Measurements from ENCODE around the gene LMO1.

The LMO1 gene

DNA sequence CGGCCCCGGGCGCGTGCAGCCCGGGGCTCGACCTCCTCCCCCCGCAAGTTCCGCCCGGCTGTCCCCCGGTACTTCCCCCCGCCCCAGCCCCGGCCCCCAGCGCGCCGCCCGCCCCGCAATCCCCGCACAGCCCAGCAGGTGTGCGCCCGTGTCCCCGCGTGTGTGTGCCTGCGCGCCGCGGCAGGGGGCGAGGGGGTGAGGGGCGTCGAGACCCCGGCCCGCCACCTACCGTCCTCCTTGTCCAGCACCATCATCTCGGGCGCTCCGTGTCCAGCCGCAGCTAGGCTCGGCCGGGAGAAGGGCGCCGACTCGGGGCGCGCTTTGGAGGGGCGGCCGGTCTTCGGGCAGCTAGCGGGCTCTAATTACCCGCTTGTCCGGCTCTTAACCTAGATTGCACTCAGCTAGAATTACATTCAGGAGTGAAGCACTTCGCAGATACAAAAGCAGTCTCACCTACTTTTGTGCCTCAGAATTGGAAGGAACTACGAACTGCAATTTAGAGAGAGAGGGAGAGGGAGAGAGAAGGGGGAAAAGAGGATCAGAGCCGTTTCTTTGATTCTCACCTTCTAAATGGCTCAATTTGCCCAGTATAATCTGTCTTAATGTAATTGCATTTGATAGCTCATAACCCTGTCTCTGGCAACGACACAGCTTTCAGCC is 439 bp downstream of the LMO1 start:
- TF ChIP-seq, protein P1, sequence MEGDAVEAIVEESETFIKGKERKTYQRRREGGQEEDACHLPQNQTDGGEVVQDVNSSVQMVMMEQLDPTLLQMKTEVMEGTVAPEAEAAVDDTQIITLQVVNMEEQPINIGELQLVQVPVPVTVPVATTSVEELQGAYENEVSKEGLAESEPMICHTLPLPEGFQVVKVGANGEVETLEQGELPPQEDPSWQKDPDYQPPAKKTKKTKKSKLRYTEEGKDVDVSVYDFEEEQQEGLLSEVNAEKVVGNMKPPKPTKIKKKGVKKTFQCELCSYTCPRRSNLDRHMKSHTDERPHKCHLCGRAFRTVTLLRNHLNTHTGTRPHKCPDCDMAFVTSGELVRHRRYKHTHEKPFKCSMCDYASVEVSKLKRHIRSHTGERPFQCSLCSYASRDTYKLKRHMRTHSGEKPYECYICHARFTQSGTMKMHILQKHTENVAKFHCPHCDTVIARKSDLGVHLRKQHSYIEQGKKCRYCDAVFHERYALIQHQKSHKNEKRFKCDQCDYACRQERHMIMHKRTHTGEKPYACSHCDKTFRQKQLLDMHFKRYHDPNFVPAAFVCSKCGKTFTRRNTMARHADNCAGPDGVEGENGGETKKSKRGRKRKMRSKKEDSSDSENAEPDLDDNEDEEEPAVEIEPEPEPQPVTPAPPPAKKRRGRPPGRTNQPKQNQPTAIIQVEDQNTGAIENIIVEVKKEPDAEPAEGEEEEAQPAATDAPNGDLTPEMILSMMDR (conservative IDR thresholded peaks at IDR 0.05), result 0 out of 2 replicates have a peak, but pooled peaks have one; percentile 66
- no peak for TF ChIP-seq ZFX (IDR thresholded peaks at IDR 0.05)
- no peak overlapping the region for H3K27ac ChIP-seq

DNA sequence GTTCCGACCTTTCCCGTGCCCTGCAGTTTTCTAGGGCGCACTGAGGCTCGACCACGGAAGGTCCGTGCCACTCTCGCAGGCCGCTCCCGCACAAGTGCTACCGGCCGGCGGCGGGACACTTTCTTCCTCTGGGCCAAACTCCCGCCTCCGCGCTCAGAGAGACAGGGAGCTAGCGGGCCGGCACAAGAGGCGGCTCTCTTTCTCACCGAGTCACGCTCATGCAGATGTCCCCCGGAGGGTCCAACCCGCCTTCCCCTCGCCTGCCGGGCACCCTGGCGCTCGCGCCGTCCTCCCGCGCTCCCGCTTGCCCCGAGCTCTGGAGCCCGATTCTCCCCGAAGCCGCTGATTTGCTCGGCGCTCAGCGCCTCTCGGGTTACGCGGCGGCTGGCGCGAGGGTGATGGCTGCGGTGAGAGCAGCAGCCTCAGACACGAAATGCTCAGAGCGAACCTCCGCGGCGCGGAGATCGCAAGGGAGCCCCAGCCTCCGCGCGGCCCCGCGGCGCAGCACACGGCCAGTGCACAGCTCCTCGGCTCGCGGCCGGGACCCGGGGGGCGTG is 1.0 kb downstream of the LMO1 start:
- no peak for TF ChIP-seq ZFX (IDR thresholded peaks at IDR 0.05)
- TF ChIP-seq, protein P1 (conservative IDR thresholded peaks at IDR 0.05), result no peak
- no peak overlapping the region for H3K27ac ChIP-seq

DNA sequence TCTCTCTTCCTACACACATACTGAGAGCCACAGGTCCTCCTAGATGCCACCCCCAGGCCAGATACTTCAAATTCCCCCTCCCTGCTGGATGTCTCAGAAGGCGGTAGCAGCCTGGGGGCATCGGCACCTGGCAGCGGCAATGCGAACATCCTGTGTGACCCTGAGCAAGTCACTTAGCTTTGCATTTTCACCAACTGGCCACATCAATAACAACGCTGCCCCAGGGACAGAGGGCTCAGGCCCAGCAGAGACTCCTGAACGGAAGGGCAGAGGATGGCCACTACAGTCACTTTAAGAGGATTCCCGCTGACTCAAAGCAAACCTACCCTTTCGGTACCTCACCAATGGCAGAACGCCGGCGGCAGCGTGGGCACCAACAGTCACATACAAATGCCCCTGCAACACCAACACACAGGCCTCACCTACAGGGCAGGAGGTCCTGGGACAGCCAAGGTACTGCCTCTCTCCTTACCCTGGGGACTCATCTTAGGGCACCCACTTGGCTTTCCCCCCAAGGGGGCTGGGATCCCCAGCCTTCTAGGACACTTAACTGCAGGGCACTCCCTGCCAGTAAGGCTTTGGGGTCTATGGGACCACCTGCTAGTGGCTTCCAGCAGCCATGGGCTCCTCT is 1.6 kb downstream of the LMO1 start:
- H3K27ac ChIP-seq, result no peak overlapping the region
- TF ChIP-seq, protein P1 (conservative IDR thresholded peaks at IDR 0.05), result no peak
- no peak for TF ChIP-seq ZFX (IDR thresholded peaks at IDR 0.05)

DNA sequence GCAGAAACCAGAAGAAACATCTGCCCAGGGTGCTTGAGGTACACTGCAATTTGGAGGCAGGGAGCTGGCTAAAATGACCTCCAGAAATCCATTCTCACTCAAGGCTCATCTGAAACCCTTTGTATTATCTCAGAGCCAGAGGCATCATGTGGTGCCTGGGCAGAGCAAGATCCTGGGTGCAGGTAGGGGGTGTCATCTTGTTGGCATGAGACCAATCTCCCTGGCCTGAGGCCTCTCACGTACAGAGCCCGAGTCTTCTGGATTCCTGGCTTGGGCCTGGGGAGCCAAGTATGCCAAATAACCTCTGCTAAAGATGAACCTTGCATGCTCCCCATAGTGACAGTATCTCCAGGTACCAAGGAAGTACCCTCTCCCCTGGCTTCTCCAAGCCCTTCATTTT is 2.4 kb downstream of the LMO1 start:
- TF ChIP-seq, protein P1 (conservative IDR thresholded peaks at IDR 0.05), result no peak
- no peak for TF ChIP-seq ZFX (IDR thresholded peaks at IDR 0.05)

DNA sequence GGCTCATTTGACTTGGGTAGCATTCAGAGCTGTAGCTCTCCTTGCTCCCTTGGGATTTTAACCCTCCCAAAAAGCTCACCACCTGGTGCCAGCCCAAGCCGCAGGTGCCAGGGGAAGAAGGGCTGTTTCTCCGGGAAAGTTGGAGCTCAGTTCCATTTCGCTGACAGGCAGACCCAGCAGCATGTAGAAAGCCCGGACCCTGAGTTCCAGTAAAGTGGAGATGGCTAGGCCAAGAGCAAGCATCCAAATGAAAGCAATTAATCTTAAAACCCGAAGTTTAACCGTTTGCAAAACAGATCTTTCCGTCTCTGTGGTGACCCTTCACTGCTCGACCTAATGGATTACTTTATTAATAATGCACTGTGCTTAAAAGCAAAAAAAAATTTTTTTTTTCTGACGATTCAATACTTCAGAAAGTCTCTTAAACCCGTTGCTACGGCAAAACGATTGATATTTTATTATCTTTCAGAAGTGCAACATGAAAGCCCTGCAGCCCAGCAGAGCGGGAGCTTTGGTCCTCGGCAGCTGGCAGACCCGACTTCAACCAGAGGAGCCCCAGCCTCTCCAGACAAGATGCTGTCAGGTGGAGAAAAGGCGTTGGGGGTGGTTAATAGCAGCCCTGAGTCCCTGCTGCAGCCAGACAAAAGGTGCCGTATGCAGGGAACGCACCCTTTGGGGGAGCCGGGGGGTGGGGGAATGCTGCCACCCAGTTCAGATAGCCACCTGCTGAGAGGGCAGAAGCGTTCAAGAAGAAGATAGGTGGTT is 3.3 kb downstream of the LMO1 start:
- no peak for TF ChIP-seq ZFX (IDR thresholded peaks at IDR 0.05)
- H3K27ac ChIP-seq, result no peak overlapping the region

More for the DNA sequence above, 2.4 kb downstream of the LMO1 start:
- no peak overlapping the region for H3K27ac ChIP-seq

DNA sequence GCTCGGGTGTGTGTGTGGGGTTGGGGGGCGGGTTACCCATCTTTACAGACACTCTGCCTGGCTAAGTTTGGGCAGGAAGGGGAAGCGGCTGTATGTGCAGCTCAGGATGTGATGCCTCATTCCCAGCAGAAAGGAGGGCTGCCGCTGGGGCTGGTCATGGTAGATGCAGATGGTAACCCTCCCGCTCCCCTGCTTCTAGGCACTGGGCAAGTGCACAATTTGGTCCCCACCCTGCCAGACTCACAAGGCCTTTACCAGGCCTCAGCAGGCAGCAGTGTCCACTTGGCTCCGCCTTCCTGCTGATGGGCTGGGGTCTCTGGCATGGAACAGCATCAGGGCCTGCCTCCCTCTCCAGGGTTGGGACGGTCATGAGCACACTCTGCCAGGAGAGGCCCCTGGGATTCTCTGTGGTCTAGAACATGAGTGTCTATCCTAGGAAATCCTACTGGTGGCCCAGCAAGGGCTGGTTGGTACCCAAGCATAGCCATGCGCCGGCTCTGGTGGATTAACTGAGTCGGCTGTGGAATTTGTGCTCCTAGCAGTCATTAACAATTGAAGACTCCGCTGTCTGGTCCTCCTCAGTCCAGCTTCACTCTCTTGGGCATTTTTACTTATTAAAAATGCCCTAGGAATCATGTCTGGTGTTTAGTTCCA is 4.2 kb downstream of the LMO1 start:
- TF ChIP-seq, protein P1 (conservative IDR thresholded peaks at IDR 0.05), result no peak
- TF ChIP-seq ZFX (IDR thresholded peaks at IDR 0.05), result no peak
- H3K27ac ChIP-seq, result no peak overlapping the region

DNA sequence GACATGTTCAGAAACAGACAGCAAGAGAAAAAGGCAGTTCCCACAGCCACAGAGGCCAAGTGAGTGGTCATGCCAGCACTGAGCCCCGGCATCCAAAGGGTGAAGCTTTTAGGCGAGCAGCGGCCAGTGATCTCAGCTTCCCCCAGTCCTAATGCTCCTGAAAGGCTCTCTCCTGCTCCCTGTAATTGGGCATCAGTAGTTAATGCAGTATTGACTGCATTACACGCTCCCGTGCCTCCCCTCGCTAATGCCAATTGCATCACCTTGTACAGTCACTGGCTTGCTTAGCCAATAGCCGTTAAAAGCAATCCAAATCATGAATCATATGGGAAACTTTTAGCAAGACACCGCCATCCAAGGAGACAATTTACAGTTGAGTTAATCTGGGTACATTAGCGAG is 4.9 kb downstream of the LMO1 start:
- H3K27ac ChIP-seq, result no peak overlapping the region
- TF ChIP-seq, protein P1 (conservative IDR thresholded peaks at IDR 0.05), result no peak

Data from C4-2B (cell line).